Measurements from ENCODE around the gene AADACL2.
"Not testable (repeated sequence)": the region's sequence is repeated elsewhere in the genome, so short reads cannot be mapped to it uniquely, and the experiment has no call there.

The AADACL2 gene

GRCh38 chr3:151768393-151768930 is 34.7 kb downstream of the AADACL2 start:
- no peak for DNase-seq

GRCh38 chr3:151769175-151769574 is 35.4 kb downstream of the AADACL2 start:
- no peak for DNase-seq

GRCh38 chr3:151770956-151771355 is 37.2 kb downstream of the AADACL2 start:
- DNase-seq: no peak

- no peak for DNase-seq
These were observed 39.2 kb downstream of the AADACL2 start for GRCh38 chr3:151772825-151773480.

- DNase-seq: no peak
These were observed 40.5 kb downstream of the AADACL2 start for GRCh38 chr3:151774235-151774634.

GRCh38 chr3:151774910-151775309 is 41.2 kb downstream of the AADACL2 start:
- no peak for DNase-seq

- no peak for DNase-seq
These were observed 41.9 kb downstream of the AADACL2 start for GRCh38 chr3:151775314-151776258.

- no peak for DNase-seq
These were observed 42.6 kb downstream of the AADACL2 start for GRCh38 chr3:151776259-151776740.

GRCh38 chr3:151777880-151778279 is 44.2 kb downstream of the AADACL2 start:
- DNase-seq: no peak

GRCh38 chr3:151787626-151788025 is 53.9 kb downstream of the AADACL2 start:
- DNase-seq: no peak

GRCh38 chr3:151788401-151788800 is 54.7 kb downstream of the AADACL2 start:
- DNase-seq: no peak

GRCh38 chr3:151789853-151790463 is 56.2 kb downstream of the AADACL2 start:
- DNase-seq: no peak

- DNase-seq: not testable (repeated sequence)
These were observed 57.0 kb downstream of the AADACL2 start for GRCh38 chr3:151790763-151791162.

GRCh38 chr3:151792411-151792810 is 58.7 kb downstream of the AADACL2 start:
- no peak for DNase-seq

GRCh38 chr3:151793636-151794035 is 59.9 kb downstream of the AADACL2 start:
- no peak for DNase-seq

GRCh38 chr3:151794080-151794479 is 60.4 kb downstream of the AADACL2 start:
- no peak for DNase-seq

GRCh38 chr3:151795276-151795675 is 61.5 kb downstream of the AADACL2 start:
- DNase-seq: no peak

- DNase-seq: no peak
These were observed 62.5 kb downstream of the AADACL2 start for GRCh38 chr3:151796105-151796680.

GRCh38 chr3:151798466-151798865 is 64.7 kb downstream of the AADACL2 start:
- no peak for DNase-seq

- no peak for DNase-seq
These were observed 66.7 kb downstream of the AADACL2 start for GRCh38 chr3:151800431-151800830.

GRCh38 chr3:151804267-151804666 is 70.5 kb downstream of the AADACL2 start:
- DNase-seq: no peak

- no peak for DNase-seq
These were observed 73.1 kb downstream of the AADACL2 start for GRCh38 chr3:151806838-151807237.
